GM12878 (cell line): Measurements from ENCODE around the gene RAPGEF4.

Experiments
- CBX5 ChIP-seq: sonication (generic); IDR thresholded peaks from 2 replicates; pipeline ENCODE4 v1.6.1; 2016; ENCODE audit warnings: low read depth, moderate library complexity, mild to moderate bottlenecking, inconsistent platforms
- CHD4 ChIP-seq: fragments of 200-600 bp; sonication (generic); IDR thresholded peaks from 2 replicates; pipeline ENCODE4 v1.6.1; 2016; ENCODE audit warnings: mild to moderate bottlenecking
- DPF2 ChIP-seq: fragments of 450-650 bp; IDR thresholded peaks from 2 replicates; pipeline ENCODE4 v1.6.1; 2017; ENCODE audit warnings: mild to moderate bottlenecking
- EP300 ChIP-seq, 2 experiments: fragments of 150-350 bp in 1 of 2; IDR thresholded peaks; 2 replicates each; pipeline ENCODE4 v1.6.1; 2011 to 2012; ENCODE audit warnings: low read depth in 2 of 2, low read length in 2 of 2, borderline replicate concordance in 1 of 2, improper control_type of control experiment in 1 of 2, inconsistent platforms in 1 of 2; ENCODE audit not compliant: control insufficient read depth in 1 of 2
- EZH2 ChIP-seq: IDR thresholded peaks from 2 replicates; pipeline ENCODE4 v1.6.1; 2012; ENCODE audit warnings: low read depth, mild to moderate bottlenecking, control low read depth, inconsistent platforms, low read length, borderline replicate concordance; ENCODE audit not compliant: control insufficient read depth
- FOS ChIP-seq: IDR thresholded peaks from 3 replicates; pipeline ENCODE4 v1.6.1; 2011; ENCODE audit warnings: borderline replicate concordance; ENCODE audit not compliant: insufficient read length; ENCODE audit errors: extremely low read depth
- NRF1 ChIP-seq: conservative IDR thresholded peaks from 2 replicates; pipeline ENCODE4 v1.6.1; 2011; ENCODE audit warnings: mild to moderate bottlenecking, low read depth, low read length, improper control_type of control experiment
- POLR2A ChIP-seq: IDR thresholded peaks from 2 replicates; pipeline ENCODE4 v1.6.1; 2011; ENCODE audit warnings: low read depth, mild to moderate bottlenecking, low read length
- POLR2AphosphoS5 ChIP-seq: IDR thresholded peaks from 2 replicates; pipeline ENCODE4 v1.6.1; 2011; ENCODE audit warnings: mild to moderate bottlenecking, low read length, inconsistent platforms
- RAD21 ChIP-seq: IDR thresholded peaks from 2 replicates; pipeline ENCODE4 v1.6.1; 2011; ENCODE audit warnings: mild to moderate bottlenecking, low read depth, low read length, moderate library complexity; ENCODE audit not compliant: insufficient read depth
- SUZ12 ChIP-seq: fragments of 200-600 bp; sonication (generic); IDR thresholded peaks from one replicate; pipeline ENCODE4 v1.6.1; 2018; ENCODE audit warnings: antibody characterized with exemption, mild to moderate bottlenecking; ENCODE audit not compliant: unreplicated experiment
- TF ChIP-seq, protein P1 (sequence below), 3 experiments: IDR thresholded peaks in 2 of 3; conservative IDR thresholded peaks in 1 of 3; 2 replicates each; pipeline ENCODE4 v1.5.1; 2011; ENCODE audit warnings: low read depth in 3 of 3, low read length in 3 of 3, mild to moderate bottlenecking in 3 of 3, control low read depth in 2 of 3, moderate library complexity in 2 of 3, inconsistent platforms in 1 of 3, mixed read lengths in 1 of 3; ENCODE audit not compliant: control insufficient read depth in 2 of 3, insufficient read depth in 1 of 3; ENCODE audit errors: extremely low read depth in 1 of 3

DNA sequence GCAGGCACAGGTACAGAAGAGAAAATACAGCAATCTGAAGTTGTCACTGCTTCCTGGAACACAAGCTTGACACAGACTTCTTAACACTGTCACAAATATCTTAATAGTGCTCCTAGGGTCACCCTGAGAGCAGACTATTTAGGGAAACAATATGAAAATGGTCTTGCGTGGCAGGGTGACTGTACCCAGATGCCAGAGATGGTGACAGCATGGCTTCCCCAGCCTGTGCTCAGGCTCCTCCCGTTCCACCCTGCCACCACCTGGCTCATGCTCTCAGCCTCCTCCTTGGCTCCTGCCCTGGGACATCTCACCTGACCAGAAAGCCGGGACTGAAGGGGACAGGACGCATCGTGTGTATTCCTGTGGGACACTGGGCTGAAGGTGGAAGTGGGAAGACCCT is 111.5 kb downstream of the RAPGEF4 start:
- TF ChIP-seq NRF1 = no peak
- TF ChIP-seq POLR2A = no peak
- TF ChIP-seq POLR2AphosphoS5 = no peak
- TF ChIP-seq, protein P1, sequence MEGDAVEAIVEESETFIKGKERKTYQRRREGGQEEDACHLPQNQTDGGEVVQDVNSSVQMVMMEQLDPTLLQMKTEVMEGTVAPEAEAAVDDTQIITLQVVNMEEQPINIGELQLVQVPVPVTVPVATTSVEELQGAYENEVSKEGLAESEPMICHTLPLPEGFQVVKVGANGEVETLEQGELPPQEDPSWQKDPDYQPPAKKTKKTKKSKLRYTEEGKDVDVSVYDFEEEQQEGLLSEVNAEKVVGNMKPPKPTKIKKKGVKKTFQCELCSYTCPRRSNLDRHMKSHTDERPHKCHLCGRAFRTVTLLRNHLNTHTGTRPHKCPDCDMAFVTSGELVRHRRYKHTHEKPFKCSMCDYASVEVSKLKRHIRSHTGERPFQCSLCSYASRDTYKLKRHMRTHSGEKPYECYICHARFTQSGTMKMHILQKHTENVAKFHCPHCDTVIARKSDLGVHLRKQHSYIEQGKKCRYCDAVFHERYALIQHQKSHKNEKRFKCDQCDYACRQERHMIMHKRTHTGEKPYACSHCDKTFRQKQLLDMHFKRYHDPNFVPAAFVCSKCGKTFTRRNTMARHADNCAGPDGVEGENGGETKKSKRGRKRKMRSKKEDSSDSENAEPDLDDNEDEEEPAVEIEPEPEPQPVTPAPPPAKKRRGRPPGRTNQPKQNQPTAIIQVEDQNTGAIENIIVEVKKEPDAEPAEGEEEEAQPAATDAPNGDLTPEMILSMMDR (IDR thresholded peaks at IDR 0.05 in 2 of 3, conservative IDR thresholded peaks at IDR 0.05 in 1 of 3; ENCODE audit: control insufficient read depth in 2 of 3, extremely low read depth in 1 of 3, insufficient read depth in 1 of 3, low read depth in 3 of 3, low read length in 3 of 3) = no peak
- no peak for TF ChIP-seq CBX5
- no peak for TF ChIP-seq EZH2
- TF ChIP-seq SUZ12 = no peak
- TF ChIP-seq DPF2 = no peak
- no peak for TF ChIP-seq RAD21
- TF ChIP-seq FOS = no peak
- no peak for TF ChIP-seq EP300 (IDR thresholded peaks at IDR 0.05; ENCODE audit: borderline replicate concordance in 1 of 2, control insufficient read depth in 1 of 2, low read depth in 2 of 2, low read length in 2 of 2)
- no peak for TF ChIP-seq CHD4
